Measurements from ENCODE around the gene IL12RB1. TPM values are rescaled to one million over a fixed set of nuclear protein-coding genes. Genes with fewer than 3 reads are reported as not detected.

Gene IL12RB1
- total and polyA plus RNA-seq, 2 donors (not counting 3 experiments of a cell fraction or from before 2014, with no cell fraction given), result not detected

DNA sequence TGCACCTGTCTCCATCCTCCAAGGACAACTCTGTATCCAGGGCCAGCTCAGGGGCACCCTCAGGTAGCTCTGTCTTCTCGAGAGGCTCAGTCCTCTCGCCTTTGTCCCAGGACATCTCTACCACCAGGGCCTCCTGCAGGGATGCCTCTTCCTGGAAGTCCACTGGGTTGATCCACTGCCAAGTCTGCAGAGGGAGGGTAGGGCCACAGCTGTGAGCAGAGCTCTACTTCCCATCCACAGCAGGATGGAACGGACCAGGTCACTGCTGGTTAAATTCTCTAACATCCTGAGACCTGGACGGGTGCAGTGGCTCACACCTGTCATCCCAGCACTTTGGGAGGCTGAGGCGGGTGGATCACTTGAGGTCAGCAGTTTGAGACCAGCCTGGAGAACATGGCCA lies 26.8 kb downstream of the IL12RB1 start:
- Histone ChIP-seq H3K36me3 (ENCODE audit: control insufficient read depth in 2 of 2, extremely low read depth in 1 of 2, insufficient read depth in 2 of 2, low read length in 2 of 2) (no peaks in the 10 kb centered on the region), H3K9me1 (replicated peaks; ENCODE audit: control insufficient read depth, extremely low read depth, insufficient read depth, low read length) (no peaks in the 10 kb centered on the region), H3K27me3 (ENCODE audit: control insufficient read depth in 2 of 2, insufficient read depth in 2 of 2, low read length in 2 of 2) (no peaks in the 10 kb centered on the region), H3K79me2 (ENCODE audit: control insufficient read depth, insufficient read depth, low read length) (no peaks in the 10 kb centered on the region), H2AFZ (ENCODE audit: low read depth, low read length) (no peak overlapping the region), H3K27ac (ENCODE audit: insufficient read depth, low read depth, low read length) (no peak overlapping the region), H3K9me3 (replicated peaks; ENCODE audit: control insufficient read depth, insufficient read depth, low read length) (no peaks in the 10 kb centered on the region), H4K20me1 (replicated peaks; ENCODE audit: control insufficient read depth, extremely low read depth, insufficient read depth, low read length) (no peaks in the 10 kb centered on the region), H3K9ac (replicated peaks; ENCODE audit: extremely low read depth, insufficient read depth, low read length) (no peak overlapping the region), H3K4me3 (replicated peaks in 1 of 3; ENCODE audit: insufficient read depth in 1 of 3, low read depth in 1 of 3, low read length in 3 of 3) (no peak overlapping the region), H3K4me2 (ENCODE audit: insufficient read depth, low read length) (no peak overlapping the region), H3K4me1 (ENCODE audit: control insufficient read depth, extremely low read depth, insufficient read depth, low read length) (peaks cover 5% of the 10 kb centered on the region)
- POLR2A ChIA-PET, result no interaction called here
- BruUV-seq (replicated peaks), result no TSS peak
- intact Hi-C loops (cut with micrococcal nuclease) (loop anchor here (5.0 kb wide), 2 partner anchors 38 to 123 kb away; no protein-coding TSS in a partner anchor), dilution Hi-C loops (cut with MboI; ENCODE audit: extremely low pct_ligation_motif_present, low sequenced_read_pairs) (no loop called here)
- TF ChIP-seq FOS (IDR thresholded peaks at IDR 0.05; ENCODE audit: borderline replicate concordance, insufficient read depth, low read length) (no peak), EZH2 (IDR thresholded peaks at IDR 0.05; ENCODE audit: borderline replicate concordance, low read depth, low read length, severe bottlenecking) (no peak), JUN (IDR thresholded peaks at IDR 0.05; ENCODE audit: borderline replicate concordance, insufficient read depth, insufficient read length, low read depth) (no peak), MYC (IDR thresholded peaks at IDR 0.05; ENCODE audit: low read depth, low read length) (no peak), POLR2AphosphoS5 (IDR thresholded peaks at IDR 0.05; ENCODE audit: insufficient read depth, low read depth, low read length) (no peak)
- TF ChIP-seq, protein P1, sequence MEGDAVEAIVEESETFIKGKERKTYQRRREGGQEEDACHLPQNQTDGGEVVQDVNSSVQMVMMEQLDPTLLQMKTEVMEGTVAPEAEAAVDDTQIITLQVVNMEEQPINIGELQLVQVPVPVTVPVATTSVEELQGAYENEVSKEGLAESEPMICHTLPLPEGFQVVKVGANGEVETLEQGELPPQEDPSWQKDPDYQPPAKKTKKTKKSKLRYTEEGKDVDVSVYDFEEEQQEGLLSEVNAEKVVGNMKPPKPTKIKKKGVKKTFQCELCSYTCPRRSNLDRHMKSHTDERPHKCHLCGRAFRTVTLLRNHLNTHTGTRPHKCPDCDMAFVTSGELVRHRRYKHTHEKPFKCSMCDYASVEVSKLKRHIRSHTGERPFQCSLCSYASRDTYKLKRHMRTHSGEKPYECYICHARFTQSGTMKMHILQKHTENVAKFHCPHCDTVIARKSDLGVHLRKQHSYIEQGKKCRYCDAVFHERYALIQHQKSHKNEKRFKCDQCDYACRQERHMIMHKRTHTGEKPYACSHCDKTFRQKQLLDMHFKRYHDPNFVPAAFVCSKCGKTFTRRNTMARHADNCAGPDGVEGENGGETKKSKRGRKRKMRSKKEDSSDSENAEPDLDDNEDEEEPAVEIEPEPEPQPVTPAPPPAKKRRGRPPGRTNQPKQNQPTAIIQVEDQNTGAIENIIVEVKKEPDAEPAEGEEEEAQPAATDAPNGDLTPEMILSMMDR (IDR thresholded peaks at IDR 0.05; ENCODE audit: extremely low read depth in 1 of 2, insufficient read depth in 1 of 2, low read depth in 1 of 2, low read length in 2 of 2), result no peak
- TF ChIP-seq, protein P2, sequence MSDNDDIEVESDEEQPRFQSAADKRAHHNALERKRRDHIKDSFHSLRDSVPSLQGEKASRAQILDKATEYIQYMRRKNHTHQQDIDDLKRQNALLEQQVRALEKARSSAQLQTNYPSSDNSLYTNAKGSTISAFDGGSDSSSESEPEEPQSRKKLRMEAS (IDR thresholded peaks at IDR 0.05; ENCODE audit: insufficient read depth, insufficient read length), result no peak
- DNase-seq (ENCODE audit: low read depth, low spot score) (no peak), FAIRE-seq (no peak)
- CTCF ChIA-PET, result interaction anchor here (0.6 to 4.2 kb wide), 5 partner anchors 53 to 190 kb away, joined by 3 to 46 read pairs (median 3); partner anchors contain the start of gene ARRDC2

Measured in endothelial cell of umbilical vein (primary cell).